HG03571 (cell line): ENCODE data around the gene NRARP.

ENCODE experiments used
- ATAC-seq: cut with Tn5 transposase; IDR thresholded peaks from one replicate; pipeline ENCODE4 v1.9.1; 2021; ENCODE audit not compliant: unreplicated experiment

Gene NRARP

GRCh38 chr9:137311171-137311985, 9.3 kb upstream of the NRARP start:
- no peak for ATAC-seq

- ATAC-seq = no peak
Observed at GRCh38 chr9:137310189-137311052, 8.3 kb upstream of the NRARP start.

GRCh38 chr9:137309368-137310188, 7.5 kb upstream of the NRARP start:
- no peak for ATAC-seq

DNA sequence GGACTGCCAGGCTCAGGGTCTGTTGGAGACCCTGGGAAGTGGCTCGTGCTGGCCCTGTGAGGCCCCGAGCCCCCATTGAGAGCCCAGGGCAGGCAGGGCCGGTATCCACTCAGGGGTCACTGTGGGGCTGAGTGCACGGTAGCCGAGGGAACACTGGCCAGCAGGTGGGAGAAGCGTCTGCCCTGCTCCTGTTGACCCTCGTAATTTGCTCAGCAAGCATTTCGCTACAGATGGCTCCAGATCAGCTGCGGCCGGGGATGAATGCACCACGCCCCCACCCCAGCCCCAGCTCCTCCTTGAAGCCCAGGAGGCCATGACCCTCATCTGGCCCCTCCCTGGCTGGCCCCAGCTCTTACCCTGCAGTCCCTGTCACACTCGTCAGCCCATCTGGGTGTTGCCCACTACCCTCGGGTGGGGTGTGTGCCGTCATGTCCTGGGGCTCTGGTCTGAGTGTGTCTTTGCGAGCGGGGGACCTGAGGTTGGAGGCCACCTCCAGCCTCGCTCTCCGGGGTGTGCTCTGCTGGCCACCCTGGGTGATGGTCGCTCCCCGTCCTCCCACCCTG, 6.1 kb upstream of the NRARP start:
- ATAC-seq = no peak

DNA sequence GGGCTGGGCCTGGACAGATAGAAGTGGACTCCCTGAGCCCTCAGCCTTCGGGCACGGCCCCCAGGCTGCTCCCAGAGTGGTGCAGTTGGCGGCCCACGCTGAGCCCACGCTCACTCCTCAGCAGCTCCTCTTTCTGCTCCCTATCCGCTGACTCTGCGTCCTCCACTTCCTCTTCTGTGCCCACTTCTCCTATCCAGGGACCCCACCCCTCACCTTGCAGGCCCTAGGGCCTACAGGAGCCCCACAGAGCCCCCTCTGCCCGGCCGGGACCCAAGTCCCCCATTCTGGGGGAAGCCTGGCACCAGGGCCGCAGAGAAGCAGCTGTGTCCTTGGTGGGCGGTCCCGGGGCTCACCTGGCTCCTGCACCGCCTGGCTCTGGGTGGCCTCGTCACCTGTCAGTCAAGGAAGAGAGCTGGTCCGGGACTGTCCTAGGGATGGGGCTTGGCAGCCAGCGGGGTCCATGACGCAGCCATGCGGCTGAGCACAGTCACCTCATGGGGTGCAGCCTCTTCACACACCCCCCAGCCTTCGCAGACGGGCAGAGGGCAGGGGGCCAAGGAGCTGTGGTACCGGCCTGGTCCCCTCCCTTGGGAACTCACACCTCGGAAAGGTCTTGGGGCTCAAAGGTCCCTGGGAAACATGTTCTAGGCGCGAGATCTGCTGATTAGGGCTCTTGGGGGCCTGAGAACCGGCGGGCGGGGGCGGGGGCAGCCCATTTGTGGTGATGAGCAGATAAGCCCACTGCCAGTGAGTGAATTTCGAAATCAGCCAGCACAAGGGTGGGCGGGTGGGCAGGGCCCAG, 5.4 kb upstream of the NRARP start:
- ATAC-seq = no peak

DNA sequence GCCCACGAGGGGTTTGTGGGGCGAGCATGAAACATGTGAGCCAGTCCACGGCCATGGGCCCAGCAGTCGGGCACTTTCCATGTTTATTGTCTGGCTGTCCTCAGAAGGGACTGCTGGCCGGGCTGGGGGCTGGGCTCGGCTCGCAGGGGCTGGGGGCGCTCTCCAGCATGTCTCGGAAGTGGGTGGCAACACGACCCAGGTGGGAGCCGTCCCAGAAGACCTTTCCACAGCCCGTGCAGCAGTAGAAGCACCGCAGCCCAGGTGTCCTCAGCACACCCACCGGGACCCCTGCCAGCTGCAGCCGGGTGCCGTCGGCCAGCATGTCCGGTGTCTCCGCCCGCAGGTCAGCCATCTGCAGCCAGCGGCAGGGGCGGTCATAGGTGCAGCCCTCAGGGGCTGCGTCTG, 4.8 kb upstream of the NRARP start:
- ATAC-seq = no peak

GRCh38 chr9:137306066-137306849, 4.2 kb upstream of the NRARP start:
- no peak for ATAC-seq

- no peak for ATAC-seq
Observed at GRCh38 chr9:137305798-137306065, 3.7 kb upstream of the NRARP start.

DNA sequence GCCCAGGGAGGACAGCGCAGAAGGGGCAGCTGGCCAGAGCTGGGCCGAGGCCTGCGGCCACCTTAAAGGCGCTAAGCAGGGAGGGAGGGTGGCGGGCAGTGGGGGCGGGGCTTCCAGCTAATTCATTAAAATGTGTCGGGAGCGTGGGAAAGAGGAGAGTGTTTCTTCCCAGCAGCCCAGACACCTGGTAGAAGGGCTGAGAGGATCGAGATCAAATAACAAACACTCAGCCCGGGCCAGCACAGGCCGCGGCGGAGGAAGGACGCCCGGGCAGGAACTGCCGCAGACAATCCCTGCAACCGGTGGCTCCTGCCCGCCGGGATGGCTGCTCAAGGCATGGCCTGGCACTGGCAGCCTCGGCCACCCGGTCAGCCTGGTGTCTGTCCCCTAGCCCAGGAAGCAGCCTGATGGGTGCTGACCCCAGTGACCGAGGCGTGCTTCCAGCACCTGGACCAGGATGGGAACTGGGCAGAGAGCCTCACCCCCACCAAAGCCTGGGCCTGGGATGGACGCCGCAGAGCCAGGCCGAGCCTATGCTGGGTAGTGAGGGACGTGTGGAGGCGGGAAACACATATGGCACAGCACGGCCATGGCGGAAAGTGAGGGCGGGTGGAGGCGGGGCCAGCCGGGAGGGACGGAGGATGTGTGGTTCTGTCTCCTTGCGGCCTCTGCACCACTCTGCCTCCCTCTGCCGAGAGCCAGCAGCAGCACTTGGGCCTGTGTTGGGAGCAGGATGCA, 3.2 kb upstream of the NRARP start:
- no peak for ATAC-seq

- no peak for ATAC-seq
Observed at GRCh38 chr9:137304383-137305059, 2.5 kb upstream of the NRARP start.

- no peak for ATAC-seq
Observed at GRCh38 chr9:137303893-137304382, 1.9 kb upstream of the NRARP start.

- ATAC-seq = no peak
Observed at GRCh38 chr9:137303151-137303892, 1.3 kb upstream of the NRARP start.

GRCh38 chr9:137302449-137303150, 529 bp upstream of the NRARP start:
- ATAC-seq = peak; percentile 42

- no peak for ATAC-seq
Observed at GRCh38 chr9:137301081-137301947, 757 bp downstream of the NRARP start.

- no peak for ATAC-seq
Observed at GRCh38 chr9:137300567-137301080, 1.4 kb downstream of the NRARP start.

DNA sequence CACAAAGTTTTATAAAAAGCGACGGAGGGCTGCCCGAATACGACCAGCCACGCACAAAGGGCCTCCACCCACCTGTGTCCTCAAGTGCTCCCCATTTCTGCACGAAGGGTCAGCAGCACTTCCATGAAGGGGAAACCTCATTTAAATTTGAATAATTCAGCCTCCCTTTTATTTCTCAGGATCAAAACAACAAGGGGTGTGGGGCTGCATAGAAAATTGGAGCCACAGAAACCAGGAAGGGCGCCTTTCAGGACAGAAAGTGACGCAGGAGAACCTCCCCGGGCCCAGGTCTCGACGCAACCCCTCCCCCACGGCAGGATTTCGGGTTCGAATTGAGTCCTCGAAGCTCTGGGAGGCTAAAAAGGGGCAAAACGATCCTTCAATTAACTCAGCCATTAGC, 2.1 kb downstream of the NRARP start:
- ATAC-seq = no peak
